Kidney (tissue), 14 donors: Measurements from ENCODE around the gene BAD. TPM values are rescaled to one million over a fixed set of nuclear protein-coding genes. Genes with fewer than 3 reads are reported as not detected.

ENCODE experiments used
- DNase-seq, 5 donors: peaks; one replicate each; pipeline ENCODE4 v3.0.0-alpha.2; 2013 to 2020
- FAIRE-seq: peaks from 2 replicates; lab custom pipeline; 2012; peaks lifted over from hg19 to GRCh38; lab: Jason Lieb, UNC
- H3K27ac ChIP-seq, 2 donors: one replicate each; pipeline ENCODE4 v1.7.0; 2013; ENCODE audit warnings: low read depth in 2 of 2, low read length in 2 of 2, inconsistent platforms in 1 of 2
- H3K27me3 ChIP-seq: one replicate; pipeline ENCODE4 v1.7.1; 2013; ENCODE audit warnings: low read length, inconsistent platforms; ENCODE audit not compliant: control insufficient read depth, insufficient read depth
- H3K36me3 ChIP-seq, 3 donors: one replicate each; pipeline versions ENCODE4 v1.7.0 to v1.7.1; 2013; ENCODE audit warnings: low read length in 3 of 3, control low read depth in 1 of 3, inconsistent platforms in 1 of 3; ENCODE audit not compliant: insufficient read depth in 3 of 3, control insufficient read depth in 2 of 3
- H3K4me1 ChIP-seq, 3 donors: one replicate each; pipeline versions ENCODE4 v1.7.0 to v1.7.1; 2013; ENCODE audit warnings: low read length in 3 of 3, inconsistent platforms in 1 of 3, low read depth in 1 of 3; ENCODE audit not compliant: control insufficient read depth in 2 of 3, insufficient read depth in 2 of 3
- H3K4me3 ChIP-seq, 3 donors: one replicate each; pipeline versions ENCODE4 v1.7.0 to v1.8.1; 2013; ENCODE audit warnings: low read length in 3 of 3, control low read depth in 1 of 3, inconsistent platforms in 1 of 3
- H3K9ac ChIP-seq, 3 donors: one replicate each; pipeline versions ENCODE4 v1.7.0 to v1.7.1; 2013; ENCODE audit warnings: low read length in 3 of 3, control low read depth in 1 of 3, inconsistent platforms in 1 of 3
- H3K9me3 ChIP-seq, 3 donors: one replicate each; pipeline versions ENCODE4 v1.7.0 to v1.7.1; 2013; ENCODE audit warnings: low read length in 3 of 3, control low read depth in 1 of 3, inconsistent platforms in 1 of 3; ENCODE audit not compliant: control insufficient read depth in 2 of 3, insufficient read depth in 1 of 3
- CTCF ChIP-seq: IDR thresholded peaks from 3 replicates; pipeline ENCODE4 v1.5.1; 2012; ENCODE audit warnings: mild to moderate bottlenecking, moderate library complexity, borderline replicate concordance; ENCODE audit not compliant: insufficient read depth; ENCODE audit errors: extremely low read depth
- intact Hi-C: fragments of 100-400 bp; cut with DNase I; formaldehyde crosslinking; loops from one replicate; pipeline ENCODE4 v1.11.1; 2022
- polyA plus RNA-seq: library from polyadenylated mRNA; stranded (reverse); fragments of 350-450 nt; fragmentation: Illumina TruSeq; extraction: RNeasy Lipid Tissue Mini Kit (QIAGEN cat#74804); gene quantifications from one replicate; pipeline ENCODE4 v1.2.3, GENCODE V29; 2014; ENCODE audit warnings: low read depth, low replicate concordance; ENCODE audit not compliant: insufficient read depth
- total RNA-seq: library from RNA; stranded (reverse); fragmentation: NEBNext Ultra II Directional; extraction: Animal tissue kit (Norgen Biotek cat#: 25700); gene quantifications from one replicate; pipeline ENCODE4 v1.2.1, GENCODE V29; 2021
- donor health status: control.
- donor health status: control.
- donor health status: control.
- donor health status: control.
- donor health status: control.
- donor health status: DM: yes; HTN: yes; CAD: no.
- donor health status: Normal renal cell carcinoma (clear cell type).

Gene BAD
- total and polyA plus RNA-seq, 2 donors from 2014 or later = 59.8 to 157 TPM

- Histone ChIP-seq H3K27ac (peak within 1 kb of the TSS; percentile 98 to 99), H3K27me3 (peaks cover 7% of the 10 kb centered on the region), H3K9ac (peak within 1 kb of the TSS; percentile 47 to 77 (median 73)), H3K4me3 (peak within 1 kb of the TSS; percentile 69 to 95 (median 83)), H3K4me1 (peaks cover 0 to 28% (median 7%) of the 10 kb centered on the region in 3 donors), H3K9me3 (no peaks in the 10 kb centered on the region), H3K36me3 (peaks cover 0 to 3% (median 0%) of the 10 kb centered on the region in 3 donors)
- FAIRE-seq (no peak), DNase-seq (peak; percentile 99 to 100 (median 99))
- intact Hi-C loops = no loop called here
- no peak for TF ChIP-seq CTCF
Observed at GRCh38 chr11:64305075-64305690, 20.7 kb upstream of the BAD start, which contains the start of gene ESRRA. Gene ESRRA, plus strand, starts transcription at chr11:64305524. Its CDS starts 1,656 bp downstream, at chr11:64307180.

- H3K9ac ChIP-seq = peak overlapping the region; percentile 31 to 77 (median 67)
- intact Hi-C loops = loop anchor here (5.0 kb wide), 1 partner anchor 112 kb away; no protein-coding TSS in a partner anchor
- DNase-seq (peak; percentile 93 to 96 (median 94)), FAIRE-seq (no peak)
- peak overlapping the region; percentile 98 to 99 for H3K27ac ChIP-seq
- H3K4me3 ChIP-seq = peak overlapping the region; percentile 62 to 83 (median 77)
- peaks cover 9% of the 10 kb centered on the region for H3K27me3 ChIP-seq
- TF ChIP-seq CTCF = peak; percentile 83
- peaks cover 0 to 3% (median 0%) of the 10 kb centered on the region in 3 donors for H3K36me3 ChIP-seq
- H3K9me3 ChIP-seq = no peaks in the 10 kb centered on the region
- peaks cover 0 to 34% (median 7%) of the 10 kb centered on the region in 3 donors for H3K4me1 ChIP-seq
Observed at GRCh38 chr11:64304316-64305072, 20.0 kb upstream of the BAD start.

GRCh38 chr11:64304032-64304315 is 19.5 kb upstream of the BAD start:
- intact Hi-C loops = loop anchor here (5.0 kb wide), 1 partner anchor 112 kb away; no protein-coding TSS in a partner anchor
- no peak for FAIRE-seq
- Histone ChIP-seq H3K27me3 (peaks cover 9% of the 10 kb centered on the region), H3K36me3 (peaks cover 0 to 3% (median 0%) of the 10 kb centered on the region in 3 donors), H3K4me3 (peak overlapping the region; percentile 62 to 83 (median 77)), H3K9me3 (no peaks in the 10 kb centered on the region), H3K27ac (peak overlapping the region; percentile 98 to 99), H3K9ac (peak overlapping the region; percentile 20 to 77 (median 31)), H3K4me1 (peaks cover 0 to 34% (median 7%) of the 10 kb centered on the region in 3 donors)
- TF ChIP-seq CTCF = no peak
- no peak for DNase-seq
